Peyer's patch (tissue), 4 donors: ENCODE measurements around the gene SEPTIN12.

Source experiments
- CTCF ChIP-seq, 6 experiments: fragments of 450-650 bp in 4 of 6; fragments of 200-600 bp in 2 of 6; sonication (generic) in 1 of 6; IDR thresholded peaks; one replicate each; pipeline ENCODE4 v1.5.1; 2017 to 2019; ENCODE audit warnings: antibody characterized with exemption in 6 of 6, mild to moderate bottlenecking in 3 of 6, moderate library complexity in 1 of 6
- POLR2A ChIP-seq, 2 donors: fragments of 450-650 bp; IDR thresholded peaks; one replicate each; pipeline ENCODE4 v1.5.1; 2017; ENCODE audit warnings: antibody characterized with exemption in 2 of 2, mild to moderate bottlenecking in 2 of 2, moderate library complexity in 2 of 2

- TF ChIP-seq CTCF (IDR thresholded peaks at IDR 0.05) (no peak), POLR2A (IDR thresholded peaks at IDR 0.05) (no peak)
Observed at GRCh38 chr16:4755687-4756086, 32.5 kb downstream of the SEPTIN12 start.
